GM10266 (cell line): ENCODE data around the gene FN3K.

Experiments
- DNase-seq: peaks from one replicate; pipeline ENCODE4 v3.0.0; 2012; ENCODE audit errors: extremely low spot score
- TF ChIP-seq, protein P1 (sequence below): IDR thresholded peaks from 2 replicates; pipeline ENCODE4 v1.5.1; 2012; ENCODE audit warnings: mild to moderate bottlenecking, low read depth; ENCODE audit not compliant: control insufficient read depth, insufficient read depth; ENCODE audit errors: missing control alignments

FN3K gene

DNA sequence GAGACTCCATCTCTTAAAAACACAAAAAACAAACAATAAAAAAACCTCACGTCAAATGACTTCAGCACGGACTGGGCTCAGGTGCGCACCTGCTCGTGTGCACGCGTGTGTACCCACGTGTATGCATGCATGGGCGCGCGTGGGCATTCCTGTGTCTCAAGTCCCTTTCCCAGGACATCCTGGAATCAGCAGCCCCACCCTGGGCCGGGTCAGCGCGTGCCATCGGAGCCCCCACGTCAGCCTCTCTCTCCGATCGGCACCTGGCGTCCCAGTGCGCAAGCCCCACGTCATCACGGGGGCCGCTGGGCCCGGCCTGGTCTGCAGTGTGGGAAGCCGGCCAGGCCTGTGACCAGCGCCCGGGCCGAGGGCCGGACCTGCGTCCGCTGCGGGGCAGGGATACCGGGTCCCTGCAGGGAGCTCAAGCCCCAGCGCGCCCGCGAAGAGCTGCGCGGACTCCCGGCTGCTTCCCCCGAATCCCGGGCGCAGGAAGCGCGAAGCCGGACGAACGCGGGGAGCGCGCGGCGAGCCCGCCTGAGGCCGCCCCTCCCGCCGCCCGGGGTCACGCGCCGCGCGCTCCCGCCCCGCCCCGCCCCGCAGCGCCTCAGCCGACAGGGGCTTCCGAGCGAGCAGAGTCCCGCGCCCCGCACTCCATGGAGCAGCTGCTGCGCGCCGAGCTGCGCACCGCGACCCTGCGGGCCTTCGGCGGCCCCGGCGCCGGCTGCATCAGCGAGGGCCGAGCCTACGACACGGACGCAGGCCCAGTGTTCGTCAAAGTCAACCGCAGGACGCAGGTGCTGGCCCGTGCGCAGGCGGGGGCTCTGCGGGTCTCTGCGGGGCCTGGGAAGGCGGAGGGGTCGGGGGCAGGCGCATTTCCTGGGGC is at the start of gene FN3K:
TSS of gene FN3K (plus strand) at position 629 of the 880 bp plus-strand sequence. CDS start at position 651, 22 bp downstream.
- no peak for DNase-seq
- TF ChIP-seq, protein P1, sequence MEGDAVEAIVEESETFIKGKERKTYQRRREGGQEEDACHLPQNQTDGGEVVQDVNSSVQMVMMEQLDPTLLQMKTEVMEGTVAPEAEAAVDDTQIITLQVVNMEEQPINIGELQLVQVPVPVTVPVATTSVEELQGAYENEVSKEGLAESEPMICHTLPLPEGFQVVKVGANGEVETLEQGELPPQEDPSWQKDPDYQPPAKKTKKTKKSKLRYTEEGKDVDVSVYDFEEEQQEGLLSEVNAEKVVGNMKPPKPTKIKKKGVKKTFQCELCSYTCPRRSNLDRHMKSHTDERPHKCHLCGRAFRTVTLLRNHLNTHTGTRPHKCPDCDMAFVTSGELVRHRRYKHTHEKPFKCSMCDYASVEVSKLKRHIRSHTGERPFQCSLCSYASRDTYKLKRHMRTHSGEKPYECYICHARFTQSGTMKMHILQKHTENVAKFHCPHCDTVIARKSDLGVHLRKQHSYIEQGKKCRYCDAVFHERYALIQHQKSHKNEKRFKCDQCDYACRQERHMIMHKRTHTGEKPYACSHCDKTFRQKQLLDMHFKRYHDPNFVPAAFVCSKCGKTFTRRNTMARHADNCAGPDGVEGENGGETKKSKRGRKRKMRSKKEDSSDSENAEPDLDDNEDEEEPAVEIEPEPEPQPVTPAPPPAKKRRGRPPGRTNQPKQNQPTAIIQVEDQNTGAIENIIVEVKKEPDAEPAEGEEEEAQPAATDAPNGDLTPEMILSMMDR: no peak

DNA sequence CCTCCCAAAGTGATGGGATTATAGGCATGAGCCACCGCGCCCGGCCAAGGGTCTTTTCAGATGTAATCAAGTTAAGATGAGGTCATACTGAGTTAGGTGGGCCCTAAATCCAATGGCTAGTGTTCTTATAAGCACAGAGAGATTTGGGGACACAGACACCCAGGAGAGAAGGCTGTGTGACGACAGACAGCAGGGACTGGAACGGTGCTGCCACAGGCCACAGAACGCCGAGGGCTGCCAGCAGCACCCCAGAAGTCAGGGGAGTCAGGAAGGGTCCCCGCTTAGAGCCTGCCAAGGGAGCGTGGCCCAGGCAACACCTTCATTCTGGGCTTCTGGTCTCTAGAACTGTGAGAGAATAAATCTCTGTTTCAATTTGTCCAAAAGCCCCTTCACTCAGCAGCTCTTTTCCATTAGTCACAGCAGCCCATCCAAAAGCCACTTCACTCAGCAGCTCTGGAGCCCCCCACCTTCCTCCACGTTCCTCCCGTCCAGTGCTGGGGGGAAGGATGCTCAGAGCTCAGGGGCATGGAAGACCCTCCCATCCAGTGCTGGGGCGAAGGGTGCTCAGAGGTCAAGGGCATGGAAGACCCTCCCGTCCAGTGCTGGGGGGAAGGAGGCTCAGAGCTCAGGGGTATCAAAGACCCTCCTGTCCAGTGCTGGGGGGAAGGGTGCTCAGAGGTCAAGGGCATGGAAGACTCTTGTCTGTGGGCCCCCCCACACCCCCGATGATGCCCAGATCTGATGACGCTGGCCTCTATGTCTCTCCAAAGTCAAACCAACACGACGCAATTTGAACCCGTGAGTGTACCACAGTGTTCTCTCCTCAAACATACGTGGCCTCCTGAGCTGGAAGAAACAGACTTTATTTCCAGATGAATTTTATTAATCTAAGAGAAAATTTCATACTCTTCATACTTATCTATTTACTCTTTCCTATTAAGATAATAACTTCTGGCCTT is 48.8 kb upstream of the FN3K start:
- TF ChIP-seq, protein P1: no peak
- DNase-seq: no peak

DNA sequence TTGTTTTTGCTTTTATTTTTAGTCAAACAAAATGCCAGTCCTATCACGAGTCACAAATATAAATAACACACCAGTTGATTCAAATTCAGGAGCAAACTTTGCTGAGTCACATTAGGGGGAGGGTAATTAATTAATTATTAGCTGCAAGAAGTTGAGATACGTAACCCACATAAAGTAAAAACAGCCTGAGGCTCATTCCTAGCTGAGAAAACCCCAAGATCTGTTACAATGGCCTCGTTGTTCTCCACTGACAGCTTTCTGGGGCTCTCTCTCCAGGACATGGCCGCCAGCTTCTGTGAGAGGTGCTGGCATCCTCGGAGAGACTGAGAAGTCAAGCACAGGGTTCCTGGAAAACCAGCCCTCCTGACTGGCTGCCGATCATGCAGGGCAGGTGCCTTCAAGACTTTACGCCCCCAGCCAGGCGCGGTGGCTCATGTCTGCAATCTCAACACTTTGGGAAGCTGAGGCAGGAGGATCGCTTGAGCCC is 48.0 kb upstream of the FN3K start:
- DNase-seq: no peak
- TF ChIP-seq, protein P1: no peak

DNA sequence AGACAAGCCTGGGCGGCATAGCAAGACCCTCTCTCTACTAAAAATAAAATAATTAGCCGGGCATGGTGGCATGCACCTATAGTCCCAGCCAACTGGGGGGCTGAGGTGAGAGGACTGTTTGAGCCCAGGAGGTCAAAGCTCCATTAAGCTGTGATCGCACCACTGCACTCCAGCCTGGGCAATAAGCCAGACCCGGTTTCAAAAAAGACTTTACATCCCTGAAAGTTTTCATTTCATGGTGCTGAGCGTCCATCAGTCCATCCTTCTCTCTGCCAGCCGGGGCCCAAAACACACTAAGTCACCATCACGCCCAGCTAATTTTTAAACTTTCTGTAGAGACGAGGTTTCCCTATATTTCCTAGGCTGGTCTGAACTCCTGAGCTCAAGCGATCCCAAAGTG is 47.5 kb upstream of the FN3K start:
- TF ChIP-seq, protein P1: no peak
- DNase-seq: no peak

DNA sequence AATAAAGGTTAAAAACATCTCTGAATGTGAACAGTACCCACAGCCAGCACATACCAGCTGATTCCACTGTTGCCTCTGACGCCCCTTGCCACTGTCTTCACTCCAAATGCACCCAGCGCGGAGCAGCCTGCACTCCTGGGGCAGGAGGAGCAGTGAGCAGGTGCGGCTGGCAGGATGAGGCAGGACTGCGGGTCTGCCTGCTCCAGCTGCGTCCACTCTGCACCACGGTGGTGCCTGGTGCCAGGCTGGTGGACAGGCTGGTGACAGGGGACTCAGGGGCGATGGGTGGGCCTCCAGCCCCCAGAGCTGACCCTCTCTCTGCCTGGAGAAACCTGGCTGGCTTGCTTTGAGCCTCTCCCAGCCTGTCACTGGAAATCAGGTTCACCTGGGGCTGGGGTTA is 46.3 kb upstream of the FN3K start:
- DNase-seq: no peak
- TF ChIP-seq, protein P1: no peak

DNA sequence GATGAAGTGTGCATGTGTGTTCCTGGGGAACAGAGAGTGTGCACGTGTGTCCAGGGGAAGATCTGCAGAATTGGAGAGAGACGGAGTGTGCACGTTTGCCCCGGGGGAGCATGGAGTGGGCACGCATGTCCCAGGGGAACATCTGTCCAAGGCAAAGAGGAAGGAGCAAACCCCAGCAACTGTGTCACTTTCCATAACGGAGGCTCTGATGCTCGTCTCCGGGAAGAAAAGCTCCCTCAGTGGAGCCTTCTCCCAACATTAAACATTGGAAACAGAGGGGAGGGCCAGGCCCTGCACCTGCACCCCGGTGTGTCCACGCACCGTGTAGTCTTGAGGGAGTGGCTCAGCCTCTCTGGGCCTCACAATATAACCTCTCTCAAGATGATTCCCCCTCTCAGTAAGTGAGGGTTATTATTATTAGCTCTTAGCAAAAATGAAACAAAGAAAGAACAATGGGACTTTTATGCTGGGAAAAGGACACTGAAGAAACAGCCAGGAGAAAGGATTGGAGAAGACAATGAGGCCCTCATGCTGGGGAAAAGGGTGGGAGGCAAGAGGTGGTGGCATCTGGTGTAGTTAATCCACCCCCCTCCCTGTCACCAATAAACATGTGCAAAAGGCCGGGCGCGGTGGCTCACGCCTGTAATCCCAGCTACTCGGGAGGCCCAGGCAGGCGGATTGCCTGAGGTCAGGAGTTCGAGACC is 44.5 kb upstream of the FN3K start:
- TF ChIP-seq, protein P1: no peak
- DNase-seq: no peak
